Gastrocnemius medialis (tissue), 4 donors: Measurements from ENCODE around the gene KLHL30. TPM values are rescaled to one million over a fixed set of nuclear protein-coding genes. Genes with fewer than 3 reads are reported as not detected.

ENCODE experiments used
- ATAC-seq, 2 donors: fragments of 150-250 bp; one replicate each; pipeline ENCODE4 v1.9.1; 2016
- DNase-seq, 2 donors: peaks; one replicate each; pipeline ENCODE4 v3.0.0-alpha.2; 2019
- H3K27ac ChIP-seq, 4 donors: fragments of 200-600 bp; sonication (generic); 1 replicate in 1 of 4; 2 replicates in 3 of 4; pipeline ENCODE4 v1.5.1; 2016 to 2018; ENCODE audit warnings: mild to moderate bottlenecking in 2 of 4, moderate library complexity in 1 of 4
- H3K27me3 ChIP-seq, 3 donors: fragments of 200-600 bp; sonication (generic) in 2 of 3; 1 replicate in 1 of 3; 2 replicates in 2 of 3; pipeline versions ENCODE4 v1.5.1 to v1.6.0; 2016 to 2019; ENCODE audit warnings: mild to moderate bottlenecking in 1 of 3, moderate library complexity in 1 of 3
- H3K36me3 ChIP-seq, 2 donors: fragments of 200-600 bp; sonication (generic) in 1 of 2; one replicate each; pipeline ENCODE4 v1.5.1; 2017 to 2018
- H3K4me1 ChIP-seq, 2 donors: fragments of 200-600 bp; sonication (generic) in 1 of 2; one replicate each; pipeline ENCODE4 v1.5.1; 2016 to 2017; ENCODE audit warnings: mild to moderate bottlenecking in 2 of 2
- H3K4me3 ChIP-seq, 4 donors: fragments of 200-600 bp; sonication (generic) in 3 of 4; 1 replicate in 1 of 4; 2 replicates in 3 of 4; pipeline ENCODE4 v1.5.1; 2016 to 2019; ENCODE audit warnings: mild to moderate bottlenecking in 2 of 4
- H3K9me3 ChIP-seq, 3 donors: fragments of 200-600 bp; sonication (generic) in 2 of 3; 1 replicate in 1 of 3; 2 replicates in 2 of 3; pipeline ENCODE4 v1.5.1; 2016 to 2019
- CTCF ChIP-seq, 5 experiments: fragments of 450-650 bp in 3 of 5; fragments of 200-600 bp in 2 of 5; sonication (generic) in 2 of 5; IDR thresholded peaks in 4 of 5; conservative IDR thresholded peaks in 1 of 5; 1 replicate in 4 of 5; 2 replicates in 1 of 5; pipeline ENCODE4 v1.5.1; 2016 to 2019; ENCODE audit warnings: antibody characterized with exemption in 5 of 5, mild to moderate bottlenecking in 3 of 5, moderate library complexity in 3 of 5
- POLR2A ChIP-seq, 2 donors: fragments of 450-650 bp; IDR thresholded peaks; one replicate each; pipeline ENCODE4 v1.6.1; 2017; ENCODE audit warnings: antibody characterized with exemption in 2 of 2, mild to moderate bottlenecking in 2 of 2, moderate library complexity in 2 of 2
- in situ Hi-C, 4 donors: fragments of 200-750 bp; cut with MboI; loops; one replicate each; pipeline versions ENCODE4 v1.15.0 to v1.8.0; 2017; ENCODE audit warnings: low sequenced_read_pairs in 4 of 4
- intact Hi-C: fragments of 100-400 bp; cut with DNase I; formaldehyde crosslinking; loops from one replicate; pipeline ENCODE4 v1.15.1; 2023; ENCODE audit warnings: low total_unique reads
- total RNA-seq, 4 donors: library from RNA; depleted of rRNA; stranded (reverse); fragments of >200 nt; gene quantifications; one replicate each; pipeline versions ENCODE4 v1.1.0 to v1.2.3, GENCODE V29; 2016

Gene KLHL30
- total RNA-seq, 4 donors from 2014 or later: 37.9 to 224 (median 142) TPM

- Histone ChIP-seq H3K9me3 (no peaks in the 10 kb centered on the region), H3K4me3 (no peak overlapping the region), H3K4me1 (peaks cover 35 to 39% of the 10 kb centered on the region in 2 donors), H3K36me3 (peaks cover 0 to 24% of the 10 kb centered on the region in 2 donors), H3K27me3 (no peaks in the 10 kb centered on the region), H3K27ac (peak overlapping the region in 3 of 4 donors; percentile 96 to 100 (median 99))
- ATAC-seq (no peak), DNase-seq (no peak)
- in situ Hi-C loops: no loop called here
- TF ChIP-seq CTCF (IDR thresholded peaks at IDR 0.05 in 4 of 5, conservative IDR thresholded peaks at IDR 0.05 in 1 of 5) (no peak), POLR2A (IDR thresholded peaks at IDR 0.05) (no peak)
- intact Hi-C loops: no loop called here
These were observed 12.7 kb downstream of the KLHL30 start for GRCh38 chr2:238151205-238151604.

GRCh38 chr2:238151628-238152235 is 13.3 kb downstream of the KLHL30 start:
- Histone ChIP-seq H3K36me3 (peaks cover 0 to 19% of the 10 kb centered on the region in 2 donors), H3K9me3 (no peaks in the 10 kb centered on the region), H3K4me3 (no peak overlapping the region), H3K27ac (peak overlapping the region in 3 of 4 donors; percentile 96 to 100 (median 99)), H3K27me3 (no peaks in the 10 kb centered on the region), H3K4me1 (peaks cover 35 to 39% of the 10 kb centered on the region in 2 donors)
- in situ Hi-C loops: no loop called here
- DNase-seq (no peak), ATAC-seq (no peak)
- intact Hi-C loops: no loop called here
- no peak for TF ChIP-seq CTCF (IDR thresholded peaks at IDR 0.05 in 4 of 5, conservative IDR thresholded peaks at IDR 0.05 in 1 of 5)
- TF ChIP-seq POLR2A (IDR thresholded peaks at IDR 0.05): no peak

DNA sequence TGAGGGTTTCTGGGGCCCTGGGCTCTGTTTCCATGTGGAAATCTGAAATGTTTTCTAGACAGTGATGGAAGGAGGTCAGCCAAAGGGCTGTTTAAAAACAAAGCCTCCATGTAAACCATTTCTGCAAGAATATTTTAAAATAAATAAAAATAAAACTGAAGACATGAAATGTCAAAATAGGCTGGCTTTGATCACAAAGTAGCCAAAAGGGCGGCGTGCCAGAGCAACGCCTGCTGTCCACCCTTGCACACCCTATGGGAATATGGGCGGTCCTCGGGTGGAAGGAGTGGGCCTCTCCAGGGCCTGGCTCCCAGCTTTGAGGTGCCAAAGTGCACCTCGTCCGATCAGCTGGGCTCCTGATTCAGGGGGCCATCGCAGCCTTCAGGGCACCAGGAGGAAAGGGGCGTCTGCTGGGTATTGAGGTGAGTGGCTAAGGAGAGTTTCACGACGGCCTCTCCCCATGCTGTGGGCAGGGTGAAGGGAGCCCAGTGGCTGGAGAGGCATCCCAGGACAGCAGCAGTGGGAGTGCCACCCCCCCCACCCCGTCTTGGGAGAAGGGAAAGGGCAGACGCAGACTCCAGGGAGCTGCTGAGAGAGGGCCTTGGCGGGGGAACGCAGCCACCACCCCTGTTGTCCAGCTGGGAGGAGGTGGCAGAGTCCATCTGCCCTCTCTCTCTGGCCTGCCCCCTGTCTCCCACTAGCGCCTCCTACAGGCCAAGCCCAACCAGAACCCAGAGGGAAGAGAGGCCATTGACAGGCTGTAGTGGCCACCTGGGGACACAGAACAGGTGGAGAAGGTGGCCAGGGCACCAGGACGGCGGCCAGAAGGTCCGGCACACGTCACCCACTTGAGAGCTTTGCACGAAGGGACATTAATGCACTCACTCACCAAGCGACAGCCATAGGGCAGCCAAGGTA is 14.6 kb downstream of the KLHL30 start:
- intact Hi-C loops (no loop called here), in situ Hi-C loops (no loop called here)
- ATAC-seq (no peak), DNase-seq (no peak)
- Histone ChIP-seq H3K36me3 (peaks cover 0 to 10% of the 10 kb centered on the region in 2 donors), H3K27ac (peak overlapping the region in 3 of 4 donors; percentile 36 to 100 (median 99)), H3K4me3 (no peak overlapping the region), H3K9me3 (no peaks in the 10 kb centered on the region), H3K4me1 (peaks cover 35 to 39% of the 10 kb centered on the region in 2 donors), H3K27me3 (peaks cover 0 to 3% (median 0%) of the 10 kb centered on the region in 3 donors)
- TF ChIP-seq POLR2A (IDR thresholded peaks at IDR 0.05) (no peak), CTCF (IDR thresholded peaks at IDR 0.05 in 4 of 5, conservative IDR thresholded peaks at IDR 0.05 in 1 of 5) (peak in 3 of 5 experiments; percentile 36 to 54 (median 41))

DNA sequence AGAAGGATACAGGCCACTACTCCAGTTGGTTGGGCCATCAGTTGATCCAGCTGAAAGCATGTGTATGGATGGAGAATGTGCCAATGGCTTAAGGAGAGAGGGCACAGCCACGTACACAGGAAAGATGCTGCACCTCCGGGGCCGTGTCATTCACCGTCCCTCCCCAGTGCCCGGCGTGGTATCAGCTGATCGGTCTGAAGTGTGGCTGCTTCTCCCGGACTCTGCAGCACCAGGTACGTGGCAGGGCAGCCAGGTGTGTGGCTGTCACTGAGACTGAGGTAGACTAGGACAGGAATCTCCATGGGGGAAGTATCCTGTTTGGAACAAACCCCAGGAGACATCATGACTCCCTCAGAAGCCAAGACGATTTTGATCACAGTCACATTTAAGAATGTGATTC is 16.1 kb downstream of the KLHL30 start:
- Histone ChIP-seq H3K4me1 (peaks cover 34 to 41% of the 10 kb centered on the region in 2 donors), H3K27me3 (peaks cover 4 to 11% (median 5%) of the 10 kb centered on the region in 3 donors), H3K4me3 (no peak overlapping the region), H3K9me3 (no peaks in the 10 kb centered on the region), H3K36me3 (peaks cover 0 to 10% of the 10 kb centered on the region in 2 donors), H3K27ac (peak overlapping the region in 3 of 4 donors; percentile 7 to 100 (median 99))
- ATAC-seq (no peak), DNase-seq (no peak)
- in situ Hi-C loops: no loop called here
- no peak for TF ChIP-seq CTCF (IDR thresholded peaks at IDR 0.05 in 4 of 5, conservative IDR thresholded peaks at IDR 0.05 in 1 of 5)
- TF ChIP-seq POLR2A (IDR thresholded peaks at IDR 0.05): no peak
- intact Hi-C loops: no loop called here
